Fibroblast of lung (primary cell): Measurements from ENCODE around the gene MARK3. TPM values are rescaled to one million over a fixed set of nuclear protein-coding genes. Genes with fewer than 3 reads are reported as not detected.

Experiments used
- DNase-seq, 2 donors: peaks; one replicate each; pipeline versions ENCODE4 v3.0.0 to v3.0.0-alpha.2; 2010; ENCODE audit warnings: low read depth in 2 of 2
- H2AFZ ChIP-seq: 2 replicates; pipeline ENCODE4 v1.5.1; 2012; ENCODE audit warnings: low read length, control low read depth, inconsistent platforms
- H3K27ac ChIP-seq: 2 replicates; pipeline ENCODE4 v1.5.1; 2011; ENCODE audit warnings: low read length, control low read depth; ENCODE audit not compliant: insufficient read depth
- H3K27me3 ChIP-seq: 2 replicates; pipeline ENCODE4 v1.5.1; 2011; ENCODE audit warnings: mild to moderate bottlenecking, low read length; ENCODE audit not compliant: control insufficient read depth, insufficient read depth
- H3K36me3 ChIP-seq: 2 replicates; pipeline ENCODE4 v1.5.1; 2011; ENCODE audit warnings: low read length; ENCODE audit not compliant: control insufficient read depth, insufficient read depth
- H3K4me1 ChIP-seq: 2 replicates; pipeline ENCODE4 v1.5.1; 2011; ENCODE audit warnings: low read length; ENCODE audit not compliant: control insufficient read depth, insufficient read depth; ENCODE audit errors: extremely low read depth
- H3K4me2 ChIP-seq: 2 replicates; pipeline ENCODE4 v1.5.1; 2011; ENCODE audit warnings: low read length, control low read depth; ENCODE audit not compliant: insufficient read depth; ENCODE audit errors: extremely low read depth
- H3K4me3 ChIP-seq, 4 experiments: fragments of 200-600 bp in 1 of 4; sonication (generic) in 1 of 4; replicated peaks in 1 of 4; 2 replicates each; pipeline ENCODE4 v1.5.1; 2011 to 2016; ENCODE audit warnings: low read length in 4 of 4, low read depth in 3 of 4, mild to moderate bottlenecking in 3 of 4, control low read depth in 2 of 4, inconsistent platforms in 1 of 4, mixed read lengths in 1 of 4; ENCODE audit not compliant: insufficient read depth in 1 of 4; ENCODE audit errors: control extremely low read depth in 1 of 4
- H3K79me2 ChIP-seq: 2 replicates; pipeline ENCODE4 v1.5.1; 2012; ENCODE audit warnings: mild to moderate bottlenecking, low read length, inconsistent platforms; ENCODE audit not compliant: control insufficient read depth, insufficient read depth
- H3K9ac ChIP-seq: 2 replicates; pipeline ENCODE4 v1.5.1; 2011; ENCODE audit warnings: mild to moderate bottlenecking, low read length, control low read depth; ENCODE audit not compliant: insufficient read depth
- H3K9me3 ChIP-seq: 2 replicates; pipeline ENCODE4 v1.5.1; 2012; ENCODE audit warnings: low read depth, low read length; ENCODE audit not compliant: control insufficient read depth, insufficient read depth
- H4K20me1 ChIP-seq: 2 replicates; pipeline ENCODE4 v1.5.1; 2011; ENCODE audit warnings: low read length; ENCODE audit not compliant: control insufficient read depth, insufficient read depth; ENCODE audit errors: extremely low read depth
- EZH2 ChIP-seq: IDR thresholded peaks from 2 replicates; pipeline ENCODE4 v1.5.1; 2012; ENCODE audit warnings: low read length, control low read depth, mild to moderate bottlenecking; ENCODE audit errors: missing control alignments
- polyA plus RNA-seq, 2 donors: library from polyadenylated mRNA; depleted of rRNA in 1 of 2; stranded (reverse) in 1 of 2; unstranded in 1 of 2; fragments of >200 nt; gene quantifications; 2 replicates each; pipeline ENCODE4 v1.2.1, GENCODE V29; 2011 to 2012; ENCODE audit warnings: missing spikeins in 1 of 2
- total RNA-seq: library from RNA; depleted of rRNA; stranded (reverse); fragments of >200 nt; gene quantifications from 2 replicates; pipeline ENCODE4 v1.2.1, GENCODE V29; 2014
- TF ChIP-seq, protein P1 (sequence below), 2 donors: IDR thresholded peaks in 1 of 2; conservative IDR thresholded peaks in 1 of 2; 1 replicate in 1 of 2; 2 replicates in 1 of 2; pipeline ENCODE4 v1.5.1; 2011 to 2012; ENCODE audit warnings: low read length in 2 of 2, control low read depth in 1 of 2, inconsistent platforms in 1 of 2, low read depth in 1 of 2, mild to moderate bottlenecking in 1 of 2

The MARK3 gene
- total and polyA plus RNA-seq, 2 donors (not counting 1 experiment from before 2014, with no cell fraction given) = 76.0 to 119 TPM

DNA sequence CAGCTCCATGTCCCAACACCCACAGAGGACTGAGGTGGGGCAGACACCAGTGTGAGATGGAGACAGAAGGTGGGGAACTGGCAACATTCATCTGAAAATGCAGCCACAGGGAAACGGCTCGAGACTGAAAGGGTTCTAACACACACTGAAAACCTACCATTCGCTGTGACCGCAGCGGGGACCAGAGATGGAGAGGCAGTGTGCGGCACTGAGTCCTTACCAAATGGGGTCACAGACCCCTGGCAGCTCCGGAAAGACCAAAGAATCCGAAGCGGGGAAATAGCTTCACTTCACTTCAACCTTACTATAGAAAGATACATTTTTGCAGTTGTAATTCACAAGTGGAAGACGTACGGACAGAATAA lies 167.6 kb downstream of the MARK3 start:
- Histone ChIP-seq H3K9me3 (no peaks in the 10 kb centered on the region), H4K20me1 (no peaks in the 10 kb centered on the region), H3K27ac (no peak overlapping the region), H3K4me2 (peak overlapping the region; percentile 15), H3K4me1 (peaks cover 24% of the 10 kb centered on the region), H3K27me3 (no peaks in the 10 kb centered on the region), H3K36me3 (no peaks in the 10 kb centered on the region), H3K4me3 (no peak overlapping the region), H3K9ac (no peak overlapping the region), H3K79me2 (peaks cover 16% of the 10 kb centered on the region), H2AFZ (no peak overlapping the region)
- no peak for TF ChIP-seq EZH2
- TF ChIP-seq, protein P1, sequence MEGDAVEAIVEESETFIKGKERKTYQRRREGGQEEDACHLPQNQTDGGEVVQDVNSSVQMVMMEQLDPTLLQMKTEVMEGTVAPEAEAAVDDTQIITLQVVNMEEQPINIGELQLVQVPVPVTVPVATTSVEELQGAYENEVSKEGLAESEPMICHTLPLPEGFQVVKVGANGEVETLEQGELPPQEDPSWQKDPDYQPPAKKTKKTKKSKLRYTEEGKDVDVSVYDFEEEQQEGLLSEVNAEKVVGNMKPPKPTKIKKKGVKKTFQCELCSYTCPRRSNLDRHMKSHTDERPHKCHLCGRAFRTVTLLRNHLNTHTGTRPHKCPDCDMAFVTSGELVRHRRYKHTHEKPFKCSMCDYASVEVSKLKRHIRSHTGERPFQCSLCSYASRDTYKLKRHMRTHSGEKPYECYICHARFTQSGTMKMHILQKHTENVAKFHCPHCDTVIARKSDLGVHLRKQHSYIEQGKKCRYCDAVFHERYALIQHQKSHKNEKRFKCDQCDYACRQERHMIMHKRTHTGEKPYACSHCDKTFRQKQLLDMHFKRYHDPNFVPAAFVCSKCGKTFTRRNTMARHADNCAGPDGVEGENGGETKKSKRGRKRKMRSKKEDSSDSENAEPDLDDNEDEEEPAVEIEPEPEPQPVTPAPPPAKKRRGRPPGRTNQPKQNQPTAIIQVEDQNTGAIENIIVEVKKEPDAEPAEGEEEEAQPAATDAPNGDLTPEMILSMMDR (conservative IDR thresholded peaks at IDR 0.05 in 1 of 2, IDR thresholded peaks at IDR 0.05 in 1 of 2; ENCODE audit: low read depth in 1 of 2, low read length in 2 of 2) = no peak
- DNase-seq = no peak

Other genes with a start within 250 kb of the MARK3 start
- gene EIF5, start 51.2 kb upstream of the MARK3 start, total RNA-seq = 158 and 185 TPM in 2 replicates
- gene EIF5, start 51.2 kb upstream of the MARK3 start, polyA plus RNA-seq = 333 and 400 TPM in 2 replicates
- gene CKB, start 137.4 kb downstream of the MARK3 start, total RNA-seq = 69.9 and 136 TPM in 2 replicates
- gene CKB, start 137.4 kb downstream of the MARK3 start, polyA plus RNA-seq = 57.2 and 65.2 TPM in 2 replicates
- 10.6 and 11.0 TPM in 2 replicates for gene TRMT61A, start 143.8 kb downstream of the MARK3 start, total RNA-seq
- 4.2 and 5.0 TPM in 2 replicates for gene TRMT61A, start 143.8 kb downstream of the MARK3 start, polyA plus RNA-seq
- 25.8 and 28.8 TPM in 2 replicates for gene BAG5, start 177.2 kb downstream of the MARK3 start, total RNA-seq
- gene BAG5, start 177.2 kb downstream of the MARK3 start, polyA plus RNA-seq = 14.3 and 14.9 TPM in 2 replicates
- 26.4 and 32.1 TPM in 2 replicates for gene COA8, start 177.5 kb downstream of the MARK3 start, total RNA-seq
- 19.4 and 25.5 TPM in 2 replicates for gene COA8, start 177.5 kb downstream of the MARK3 start, polyA plus RNA-seq
- 138 and 219 TPM in 2 replicates for gene KLC1, start 243.8 kb downstream of the MARK3 start, total RNA-seq
- gene KLC1, start 243.8 kb downstream of the MARK3 start, polyA plus RNA-seq = 180 and 185 TPM in 2 replicates